Liver (tissue), 9 donors: ENCODE data around the gene MARCHF11. TPM values are rescaled to one million over a fixed set of nuclear protein-coding genes. Genes with fewer than 3 reads are reported as not detected.

Experiments used
- DNase-seq: peaks from one replicate; pipeline ENCODE4 v3.0.0-alpha.2; 2017; ENCODE audit warnings: low spot score
- H3K27ac ChIP-seq, 2 donors: one replicate each; pipeline ENCODE4 v1.7.0; 2013; ENCODE audit warnings: inconsistent platforms in 2 of 2, low read length in 2 of 2, control low read depth in 1 of 2, low read depth in 1 of 2, mild to moderate bottlenecking in 1 of 2
- H3K27me3 ChIP-seq, 4 donors: one replicate each; pipeline versions ENCODE4 v1.6.1 to v1.7.0; 2013; ENCODE audit warnings: low read length in 3 of 4, inconsistent platforms in 1 of 4, mild to moderate bottlenecking in 1 of 4, moderate library complexity in 1 of 4; ENCODE audit not compliant: control insufficient read depth in 4 of 4, insufficient read depth in 4 of 4
- H3K36me3 ChIP-seq, 4 donors: one replicate each; pipeline versions ENCODE4 v1.6.1 to v1.7.0; 2013; ENCODE audit warnings: low read length in 3 of 4, mild to moderate bottlenecking in 3 of 4, low read depth in 1 of 4, moderate library complexity in 1 of 4; ENCODE audit not compliant: control insufficient read depth in 4 of 4, insufficient read depth in 3 of 4
- H3K4me1 ChIP-seq, 4 donors: one replicate each; pipeline versions ENCODE4 v1.6.1 to v1.7.0; 2013; ENCODE audit warnings: low read length in 3 of 4, mild to moderate bottlenecking in 3 of 4, moderate library complexity in 1 of 4; ENCODE audit not compliant: control insufficient read depth in 4 of 4, insufficient read depth in 4 of 4
- H3K4me3 ChIP-seq, 3 donors: one replicate each; pipeline versions ENCODE4 v1.6.1 to v1.7.0; 2013; ENCODE audit warnings: low read length in 3 of 3, control low read depth in 1 of 3, low read depth in 1 of 3, mild to moderate bottlenecking in 1 of 3
- H3K9ac ChIP-seq, 2 donors: one replicate each; pipeline ENCODE4 v1.7.0; 2013; ENCODE audit warnings: low read length in 2 of 2, mild to moderate bottlenecking in 2 of 2, moderate library complexity in 2 of 2, control low read depth in 1 of 2, low read depth in 1 of 2
- H3K9me3 ChIP-seq, 4 donors: one replicate each; pipeline versions ENCODE4 v1.6.1 to v1.7.0; 2013; ENCODE audit warnings: low read length in 3 of 4; ENCODE audit not compliant: control insufficient read depth in 4 of 4
- ATF3 ChIP-seq: IDR thresholded peaks from 2 replicates; pipeline ENCODE4 v1.6.1; 2016; ENCODE audit warnings: antibody characterized with exemption
- CTCF ChIP-seq: fragments of 150-350 bp; IDR thresholded peaks from 2 replicates; pipeline ENCODE4 v1.5.1; 2017; ENCODE audit warnings: improper control_type of control experiment, low read depth, low read length; ENCODE audit not compliant: missing input control
- EGR1 ChIP-seq, 2 donors: IDR thresholded peaks; 2 replicates each; pipeline ENCODE4 v1.6.1; 2016 to 2018; ENCODE audit warnings: antibody characterized with exemption in 2 of 2, low read depth in 2 of 2
- FOXA1 ChIP-seq: IDR thresholded peaks from 2 replicates; pipeline ENCODE4 v1.6.1; 2016; ENCODE audit warnings: antibody characterized with exemption
- FOXA2 ChIP-seq: IDR thresholded peaks from 2 replicates; pipeline ENCODE4 v1.6.1; 2016; ENCODE audit warnings: antibody characterized with exemption
- GABPA ChIP-seq, 2 donors: IDR thresholded peaks in 1 of 2; conservative IDR thresholded peaks in 1 of 2; 2 replicates each; pipeline ENCODE4 v1.6.1; 2016; ENCODE audit warnings: antibody characterized with exemption in 2 of 2, mild to moderate bottlenecking in 1 of 2, moderate library complexity in 1 of 2
- HNF4A ChIP-seq, 2 donors: conservative IDR thresholded peaks; 2 replicates each; pipeline ENCODE4 v1.6.1; 2016; ENCODE audit warnings: antibody characterized with exemption in 2 of 2, mild to moderate bottlenecking in 2 of 2
- HNF4G ChIP-seq: IDR thresholded peaks from 2 replicates; pipeline ENCODE4 v1.6.1; 2016; ENCODE audit warnings: antibody characterized with exemption
- JUND ChIP-seq, 2 donors: IDR thresholded peaks; 2 replicates each; pipeline ENCODE4 v1.6.1; 2016; ENCODE audit warnings: antibody characterized with exemption in 2 of 2
- MAX ChIP-seq: IDR thresholded peaks from 2 replicates; pipeline ENCODE4 v1.6.1; 2016; ENCODE audit warnings: antibody characterized with exemption
- NR2F2 ChIP-seq: IDR thresholded peaks from 2 replicates; pipeline ENCODE4 v1.6.1; 2016; ENCODE audit warnings: antibody characterized with exemption
- RAD21 ChIP-seq, 2 donors: IDR thresholded peaks; 2 replicates each; pipeline ENCODE4 v1.6.1; 2016; ENCODE audit warnings: antibody characterized with exemption in 2 of 2, mild to moderate bottlenecking in 2 of 2
- REST ChIP-seq: IDR thresholded peaks from 2 replicates; pipeline ENCODE4 v1.6.1; 2016; ENCODE audit warnings: antibody characterized with exemption, mild to moderate bottlenecking
- RXRA ChIP-seq, 2 donors: IDR thresholded peaks; 2 replicates each; pipeline ENCODE4 v1.6.1; 2017 to 2018; ENCODE audit warnings: antibody characterized with exemption in 2 of 2, mild to moderate bottlenecking in 1 of 2
- SP1 ChIP-seq: IDR thresholded peaks from 2 replicates; pipeline ENCODE4 v1.6.1; 2018; ENCODE audit warnings: antibody characterized with exemption, mild to moderate bottlenecking
- TAF1 ChIP-seq: conservative IDR thresholded peaks from 2 replicates; pipeline ENCODE4 v1.6.1; 2016; ENCODE audit warnings: antibody characterized with exemption, mild to moderate bottlenecking
- YY1 ChIP-seq: IDR thresholded peaks from 2 replicates; pipeline ENCODE4 v1.6.1; 2016; ENCODE audit warnings: antibody characterized with exemption, mild to moderate bottlenecking
- ZBTB33 ChIP-seq: IDR thresholded peaks from 2 replicates; pipeline ENCODE4 v1.6.1; 2016; ENCODE audit warnings: antibody characterized with exemption
- whole genome bisulfite sequencing: extraction: QIAGEN DNeasy Blood & Tissue Kit; methylation state at CpG from one replicate; pipeline ENCODE4 v1.1.7; 2013; 5-methylcytosine and 5-hydroxymethylcytosine counted together
- polyA plus RNA-seq, 2 donors: library from polyadenylated mRNA; stranded (reverse) in 1 of 2; unstranded in 1 of 2; fragments of 200-250 nt in 1 of 2; fragments of >200 nt in 1 of 2; fragmentation: Nextera tagmentation in 1 of 2; extraction: Ambion mirVana in 1 of 2; gene quantifications; one replicate each; pipeline versions ENCODE4 v1.2.1 to v1.2.3, GENCODE V29; 2013 to 2015
- total RNA-seq, 2 donors: library from RNA; depleted of rRNA; stranded (reverse); fragments of >200 nt; gene quantifications; one replicate each; pipeline ENCODE4 v1.2.3, GENCODE V29; 2014
- donor health status: healthy.
- donor health status: healthy.
- donor health status: healthy.
- donor health status: healthy.
- donor health status: healthy.

MARCHF11 gene
- total and polyA plus RNA-seq, 4 donors, result 0.05 TPM; not detected in 3

- Histone ChIP-seq H3K4me3 (no peak overlapping the region), H3K4me1 (no peaks in the 10 kb centered on the region), H3K27me3 (peaks cover 0 to 6% (median 0%) of the 10 kb centered on the region in 4 donors), H3K36me3 (no peaks in the 10 kb centered on the region), H3K9me3 (no peaks in the 10 kb centered on the region), H3K9ac (no peak overlapping the region), H3K27ac (no peak overlapping the region)
- no peak for TF ChIP-seq TAF1
- TF ChIP-seq HNF4G, result no peak
- no peak for TF ChIP-seq ZBTB33
- no peak for TF ChIP-seq FOXA2
- TF ChIP-seq NR2F2, result no peak
- no peak for TF ChIP-seq GABPA (IDR thresholded peaks at IDR 0.05 in 1 of 2, conservative IDR thresholded peaks at IDR 0.05 in 1 of 2)
- no peak for TF ChIP-seq MAX
- TF ChIP-seq FOXA1, result no peak
- TF ChIP-seq YY1, result no peak
- no peak for TF ChIP-seq EGR1 (IDR thresholded peaks at IDR 0.05; ENCODE audit: low read depth in 2 of 2)
- TF ChIP-seq ATF3, result no peak
- TF ChIP-seq HNF4A (conservative IDR thresholded peaks at IDR 0.05), result no peak
- TF ChIP-seq RAD21 (IDR thresholded peaks at IDR 0.05), result no peak
- no peak for TF ChIP-seq JUND (IDR thresholded peaks at IDR 0.05)
- TF ChIP-seq RXRA (IDR thresholded peaks at IDR 0.05), result no peak
- no peak for TF ChIP-seq REST
- no peak for TF ChIP-seq CTCF
- no peak for TF ChIP-seq SP1
- DNase-seq, result no peak
- WGBS, result 46% methylated on average over 3 of the region's 3 CpGs
These were observed 118.4 kb downstream of the MARCHF11 start for GRCh38 chr5:16061163-16061562.
